ENCODE results near the gene EIF2AK3.

The EIF2AK3 gene

DNA sequence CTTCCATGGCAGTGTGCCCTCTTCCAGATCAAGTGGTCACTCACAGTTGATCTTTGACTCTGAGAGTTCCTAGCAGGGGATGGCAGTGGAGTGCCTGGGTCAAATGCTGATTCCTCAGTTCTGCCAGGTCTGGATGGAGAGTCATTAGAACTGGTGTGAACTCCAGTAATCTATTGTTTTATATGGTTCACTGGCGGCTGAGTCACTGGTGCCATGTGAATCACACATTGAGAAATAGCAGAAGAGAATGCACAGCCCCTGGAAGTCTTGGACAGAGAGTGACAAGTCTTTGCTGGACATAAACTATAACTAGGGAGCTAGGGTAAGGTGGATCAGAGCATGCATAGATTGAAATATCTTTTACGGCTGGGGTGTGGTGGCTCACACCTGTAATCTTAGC lies 86.9 kb downstream of the EIF2AK3 start:
- no peak for DNase-seq (ENCODE audit: low read depth)
- TF ChIP-seq, protein P1, sequence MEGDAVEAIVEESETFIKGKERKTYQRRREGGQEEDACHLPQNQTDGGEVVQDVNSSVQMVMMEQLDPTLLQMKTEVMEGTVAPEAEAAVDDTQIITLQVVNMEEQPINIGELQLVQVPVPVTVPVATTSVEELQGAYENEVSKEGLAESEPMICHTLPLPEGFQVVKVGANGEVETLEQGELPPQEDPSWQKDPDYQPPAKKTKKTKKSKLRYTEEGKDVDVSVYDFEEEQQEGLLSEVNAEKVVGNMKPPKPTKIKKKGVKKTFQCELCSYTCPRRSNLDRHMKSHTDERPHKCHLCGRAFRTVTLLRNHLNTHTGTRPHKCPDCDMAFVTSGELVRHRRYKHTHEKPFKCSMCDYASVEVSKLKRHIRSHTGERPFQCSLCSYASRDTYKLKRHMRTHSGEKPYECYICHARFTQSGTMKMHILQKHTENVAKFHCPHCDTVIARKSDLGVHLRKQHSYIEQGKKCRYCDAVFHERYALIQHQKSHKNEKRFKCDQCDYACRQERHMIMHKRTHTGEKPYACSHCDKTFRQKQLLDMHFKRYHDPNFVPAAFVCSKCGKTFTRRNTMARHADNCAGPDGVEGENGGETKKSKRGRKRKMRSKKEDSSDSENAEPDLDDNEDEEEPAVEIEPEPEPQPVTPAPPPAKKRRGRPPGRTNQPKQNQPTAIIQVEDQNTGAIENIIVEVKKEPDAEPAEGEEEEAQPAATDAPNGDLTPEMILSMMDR (IDR thresholded peaks at IDR 0.05; ENCODE audit: low read depth, low read length, missing control alignments) = no peak
- no peak overlapping the region for H3K4me3 ChIP-seq (ENCODE audit: low read depth, low read length)

DNA sequence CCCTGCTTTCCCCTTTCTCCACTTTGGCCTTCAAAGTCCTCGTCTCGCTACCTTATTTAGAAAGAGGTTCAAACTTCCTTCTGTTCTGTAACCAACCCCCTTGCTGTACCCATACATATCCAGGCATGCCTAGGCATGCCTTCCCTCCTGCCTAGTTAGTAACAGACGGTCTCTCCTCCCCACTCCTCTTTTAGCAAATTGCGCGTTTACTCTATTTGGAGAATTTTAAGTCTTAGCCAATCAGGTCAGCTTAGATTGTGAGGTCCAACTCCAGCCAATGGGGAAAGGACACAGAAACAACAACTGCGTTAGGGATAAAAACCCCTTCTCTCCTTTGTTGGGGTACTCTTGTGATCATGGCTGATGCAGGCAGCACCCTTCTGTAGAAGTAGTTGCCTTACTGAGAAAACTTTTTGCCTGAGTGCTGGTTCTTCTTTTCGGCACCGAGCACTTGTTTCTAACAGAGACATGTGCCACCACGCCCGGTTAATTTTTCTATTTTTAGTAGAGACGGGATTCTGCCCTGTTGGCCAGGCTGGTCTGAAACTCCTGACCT lies 88.8 kb downstream of the EIF2AK3 start:
- DNase-seq (ENCODE audit: low read depth) = no peak
- TF ChIP-seq, protein P1 (IDR thresholded peaks at IDR 0.05; ENCODE audit: low read depth, low read length, missing control alignments) = no peak
- no peak overlapping the region for H3K4me3 ChIP-seq (ENCODE audit: low read depth, low read length)

DNA sequence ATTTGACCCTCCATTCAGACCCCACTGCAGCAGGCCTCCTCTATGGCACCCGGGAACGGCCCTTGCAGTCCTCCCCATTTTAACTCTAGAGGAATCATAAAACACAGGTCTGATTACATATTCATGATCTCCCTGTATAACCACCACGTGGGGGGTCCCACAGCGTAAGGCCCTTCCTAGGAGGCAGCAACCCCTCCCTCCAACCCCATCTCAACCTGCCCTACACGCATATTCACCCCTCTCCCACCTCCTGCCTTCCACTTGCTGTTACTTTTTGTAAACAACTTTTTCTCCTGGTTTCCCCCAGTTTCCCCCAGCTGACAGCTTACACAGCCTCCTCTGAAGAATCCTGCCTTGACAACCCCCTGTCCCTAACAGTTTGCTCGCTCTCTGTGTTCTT lies 89.6 kb downstream of the EIF2AK3 start:
- H3K4me3 ChIP-seq (ENCODE audit: low read depth, low read length) = no peak overlapping the region
- no peak for DNase-seq (ENCODE audit: low read depth)
- TF ChIP-seq, protein P1 (IDR thresholded peaks at IDR 0.05; ENCODE audit: low read depth, low read length, missing control alignments) = no peak

DNA sequence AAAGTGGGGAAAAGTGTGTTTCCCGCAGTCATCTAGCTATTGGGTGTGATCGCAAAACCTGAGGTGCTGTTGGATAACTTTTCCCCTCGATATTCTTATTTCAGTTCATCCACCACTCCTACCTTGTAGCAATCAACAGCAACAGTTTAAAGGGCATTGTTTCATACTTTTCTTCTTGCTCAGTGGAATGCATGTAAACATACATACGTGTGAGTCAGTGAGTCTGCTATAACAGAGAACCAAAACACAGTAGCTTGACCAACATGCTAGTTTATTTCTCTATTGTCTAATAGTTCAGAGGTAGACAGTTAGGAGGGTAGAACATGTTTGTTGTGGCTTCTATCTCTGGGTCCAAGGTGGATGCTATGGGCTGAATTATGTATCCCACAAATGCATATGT lies 97.2 kb downstream of the EIF2AK3 start:
- TF ChIP-seq, protein P1 (IDR thresholded peaks at IDR 0.05; ENCODE audit: low read depth, low read length, missing control alignments) = no peak
- DNase-seq (ENCODE audit: low read depth) = no peak

DNA sequence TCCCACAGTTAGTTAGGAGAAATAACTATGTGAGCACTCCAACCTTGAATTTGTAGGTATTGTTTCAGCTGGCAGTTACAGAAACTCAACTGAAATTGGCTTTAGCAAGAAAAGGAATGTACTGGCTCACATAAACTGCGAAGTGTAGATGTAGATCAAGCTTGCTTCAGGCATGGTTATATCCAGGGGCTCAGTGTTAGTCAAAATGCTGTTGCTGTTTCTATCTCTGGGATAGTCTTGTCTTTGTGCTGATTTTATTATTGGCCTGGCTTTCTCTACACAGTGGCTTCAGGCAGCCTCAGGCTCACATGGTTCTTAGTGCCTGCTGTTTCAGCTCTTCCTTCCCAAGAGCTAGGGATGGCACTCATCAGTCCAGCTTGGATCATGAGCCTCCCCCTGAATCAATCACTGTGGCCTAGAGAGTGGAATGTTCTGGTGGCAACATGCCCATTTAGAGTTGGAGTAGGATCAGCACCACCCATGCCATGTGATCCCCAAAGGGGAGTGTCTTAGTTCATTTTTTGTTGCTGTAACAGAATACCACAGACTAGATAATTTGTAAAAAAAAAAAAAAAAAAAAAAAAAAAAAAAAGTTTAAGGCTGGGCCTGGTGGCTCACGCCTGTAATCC lies 105.7 kb downstream of the EIF2AK3 start:
- H3K4me3 ChIP-seq (ENCODE audit: low read depth, low read length) = no peak overlapping the region
- DNase-seq (ENCODE audit: low read depth) = no peak
- TF ChIP-seq, protein P1 (IDR thresholded peaks at IDR 0.05; ENCODE audit: low read depth, low read length, missing control alignments) = no peak

More for the DNA sequence above, 97.2 kb downstream of the EIF2AK3 start:
- H3K4me3 ChIP-seq (ENCODE audit: low read depth, low read length) = no peak overlapping the region

DNA sequence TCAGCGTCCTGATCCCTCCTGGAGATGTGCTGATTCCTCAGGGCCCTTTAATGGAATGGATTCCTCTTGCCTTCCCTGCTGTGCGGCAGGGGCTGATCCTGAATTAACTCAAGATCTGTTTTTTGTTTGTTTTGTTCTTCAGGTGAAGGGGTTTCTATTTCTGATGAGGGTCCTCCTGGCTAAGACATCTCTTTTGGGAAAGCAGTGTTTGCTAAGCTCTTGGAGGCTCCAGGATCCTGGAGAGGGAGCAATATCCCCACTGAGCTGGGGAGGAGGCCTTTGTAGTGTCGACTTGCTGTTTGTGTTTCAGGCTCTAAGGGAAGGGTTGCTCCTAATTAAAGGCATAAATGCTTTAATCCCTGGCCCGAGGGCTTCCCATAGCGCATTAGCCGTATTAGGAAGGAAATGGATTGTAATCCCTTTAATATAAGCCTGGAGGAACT lies 109.5 kb downstream of the EIF2AK3 start:
- no peak for DNase-seq (ENCODE audit: low read depth)
- H3K4me3 ChIP-seq (ENCODE audit: low read depth, low read length) = no peak overlapping the region
- TF ChIP-seq, protein P1 (IDR thresholded peaks at IDR 0.05; ENCODE audit: low read depth, low read length, missing control alignments) = no peak

Measured in GM12864 (cell line).